Activated CD4-positive, alpha-beta T cell treated with anti-CD3 and anti-CD28 coated beads, Interleukin-2, amount 50 U/mL, for 4 hours (primary cell): Measurements from ENCODE around the gene STPG2.
"Not testable (repeated sequence)": the region's sequence is repeated elsewhere in the genome, so short reads cannot be mapped to it uniquely, and the experiment has no call there.

ENCODE experiments used
- DNase-seq, 2 experiments: peaks; one replicate each; pipeline ENCODE4 v3.0.0-alpha.2; 2020

The STPG2 gene

GRCh38 chr4:97605932-97606331 is 537.3 kb downstream of the STPG2 start:
- no peak for DNase-seq

DNA sequence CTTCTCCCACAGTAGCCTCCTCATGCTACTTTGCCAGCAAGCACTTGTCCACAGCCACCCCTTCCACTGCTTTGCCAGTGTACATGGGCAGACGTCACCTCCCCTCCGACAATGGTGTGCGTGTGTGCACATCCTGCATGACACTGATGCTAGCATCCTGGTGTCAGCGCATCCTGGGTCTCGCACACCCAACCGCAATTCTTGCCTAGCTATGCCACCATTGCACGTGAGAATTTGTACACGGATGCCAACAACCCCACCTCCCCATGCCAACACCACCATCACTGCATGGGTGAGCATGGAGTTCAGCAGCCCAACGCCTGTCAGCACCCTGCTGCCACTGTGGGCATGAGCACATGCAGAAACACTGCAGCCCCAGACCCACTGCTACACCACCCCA is 550.0 kb downstream of the STPG2 start:
- DNase-seq: no peak

GRCh38 chr4:97590266-97590665 is 553.0 kb downstream of the STPG2 start:
- DNase-seq: no peak

DNA sequence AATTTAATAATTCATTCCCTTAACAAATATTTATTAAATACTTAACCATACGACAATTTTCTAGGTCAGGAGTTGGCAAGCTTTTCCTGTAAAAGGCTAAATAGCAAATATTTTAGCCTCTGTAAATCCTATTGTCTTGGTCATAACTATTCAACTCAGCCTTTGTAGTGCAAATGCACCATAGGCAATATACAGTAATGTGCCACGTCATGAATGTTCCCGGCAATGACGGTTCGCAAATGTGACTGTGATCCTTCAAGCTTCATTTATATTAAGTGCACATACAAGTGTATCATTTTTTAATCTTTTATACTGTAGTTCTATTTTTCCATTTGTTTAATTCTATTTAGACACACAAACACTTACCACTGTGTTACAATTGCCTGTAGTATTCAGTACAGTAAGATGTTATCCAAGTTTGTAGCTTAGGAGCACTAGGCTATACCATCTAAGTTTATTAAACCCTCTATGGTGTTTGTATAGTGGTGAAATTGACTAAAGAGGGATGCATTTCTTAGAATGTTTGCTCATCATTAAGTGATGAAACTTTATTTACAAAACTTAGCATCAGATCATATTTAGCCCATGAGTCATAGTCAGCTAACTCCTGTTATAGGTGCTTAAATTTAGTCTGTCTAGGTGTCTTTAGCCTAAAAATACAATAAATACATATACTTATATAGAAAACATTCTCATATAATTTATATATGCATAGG is 553.6 kb downstream of the STPG2 start:
- DNase-seq: no peak

- DNase-seq: no peak
Observed at GRCh38 chr4:97587912-97588311, 555.4 kb downstream of the STPG2 start.

DNA sequence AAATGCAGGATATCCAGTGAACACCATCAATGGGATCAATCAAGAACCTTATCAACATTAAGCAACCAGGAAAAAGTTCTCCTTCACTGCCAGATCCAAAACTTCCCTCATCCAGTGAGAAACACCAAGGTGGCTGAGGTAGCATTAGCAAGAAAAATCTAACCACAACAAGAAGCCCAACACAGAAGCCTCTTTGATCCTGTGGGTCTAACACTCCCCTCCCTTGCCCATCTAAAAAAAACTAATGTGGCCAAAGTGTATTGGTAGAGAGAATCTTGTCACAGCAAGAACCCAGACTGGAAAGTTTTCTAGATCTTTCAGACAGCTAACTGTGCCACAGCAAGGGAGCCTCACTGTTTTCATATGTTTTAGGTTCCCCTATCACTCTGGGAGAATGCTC is 558.0 kb downstream of the STPG2 start:
- no peak for DNase-seq

GRCh38 chr4:97582890-97583289 is 560.4 kb downstream of the STPG2 start:
- DNase-seq: no peak

- no peak for DNase-seq
Observed at GRCh38 chr4:97577004-97577403, 566.3 kb downstream of the STPG2 start.

GRCh38 chr4:97560009-97560408 is 583.3 kb downstream of the STPG2 start:
- no peak for DNase-seq

GRCh38 chr4:97558204-97558778 is 585.0 kb downstream of the STPG2 start:
- no peak for DNase-seq

- DNase-seq: not testable (repeated sequence)
Observed at GRCh38 chr4:97550637-97551036, 592.6 kb downstream of the STPG2 start.

DNA sequence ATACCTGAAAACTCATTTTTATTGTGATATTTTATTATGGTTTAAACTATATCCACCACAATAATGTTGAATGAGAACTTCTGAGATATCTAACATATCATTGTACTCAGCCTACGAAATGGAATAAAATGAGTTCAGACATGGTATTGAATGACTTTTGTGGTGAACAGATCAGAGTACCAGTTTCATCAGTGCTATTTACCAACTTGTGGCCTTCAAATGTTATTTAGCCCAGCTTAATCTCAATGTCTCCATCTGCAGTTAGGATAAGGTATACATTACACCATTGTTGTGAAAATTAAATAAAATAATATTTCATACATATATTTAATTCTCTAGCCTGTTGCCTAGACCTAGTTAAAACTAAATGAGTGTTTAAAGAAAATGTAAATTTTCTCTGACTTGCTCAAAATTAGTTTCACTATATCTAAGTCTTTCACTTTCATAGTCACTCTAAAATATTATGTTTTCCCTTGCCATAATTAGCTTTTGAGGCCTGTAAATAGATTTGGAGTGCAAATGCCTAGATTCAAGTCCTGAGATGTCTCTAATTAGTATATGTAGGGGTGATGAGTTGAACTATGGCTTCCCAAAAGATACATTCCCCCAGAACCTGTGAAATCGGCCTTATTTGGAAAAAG is 594.2 kb downstream of the STPG2 start:
- DNase-seq: no peak

DNA sequence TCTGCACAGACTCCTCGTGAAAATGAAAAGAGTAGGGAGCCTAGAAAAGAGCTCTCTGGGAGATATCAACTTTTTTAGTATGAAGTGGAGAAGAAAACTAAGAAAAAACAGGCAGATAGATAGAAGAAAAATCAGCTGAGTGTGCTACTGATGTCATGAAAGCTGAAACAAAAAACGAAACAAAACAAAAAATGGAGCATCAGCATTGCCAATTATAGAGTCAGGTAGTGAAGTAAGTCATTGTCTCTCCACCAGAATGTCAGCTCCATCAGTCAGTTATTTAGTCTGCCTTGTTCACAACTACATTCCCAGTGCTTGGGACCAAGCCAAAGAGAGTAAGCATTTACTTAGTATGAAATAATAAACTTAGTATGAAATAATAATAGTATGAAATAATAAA is 595.1 kb downstream of the STPG2 start:
- DNase-seq: no peak

- no peak for DNase-seq
Observed at GRCh38 chr4:97531351-97531750, 611.9 kb downstream of the STPG2 start.

- no peak for DNase-seq
Observed at GRCh38 chr4:97530676-97531075, 612.6 kb downstream of the STPG2 start.

GRCh38 chr4:97525236-97525635 is 618.0 kb downstream of the STPG2 start:
- DNase-seq: no peak

- no peak for DNase-seq
Observed at GRCh38 chr4:97517939-97518338, 625.3 kb downstream of the STPG2 start.

DNA sequence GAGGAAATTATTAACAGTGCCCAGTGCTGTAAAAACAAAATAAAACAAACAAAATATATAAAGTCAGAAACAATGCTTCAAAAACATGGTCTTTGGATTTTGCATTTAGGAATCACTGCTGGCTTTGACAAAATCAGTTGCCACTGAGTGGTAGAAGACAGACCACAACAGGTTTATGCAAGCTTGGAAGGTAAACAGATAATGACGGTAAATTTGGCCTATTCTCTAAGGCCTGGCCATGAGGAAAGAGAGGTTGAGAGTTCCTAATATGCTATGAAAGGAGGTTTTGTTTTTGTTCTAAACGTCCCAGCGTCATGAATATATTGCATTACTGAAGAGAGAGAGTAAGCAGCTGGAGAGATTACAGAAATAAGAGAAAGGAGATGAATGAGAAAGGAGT is 629.4 kb downstream of the STPG2 start:
- no peak for DNase-seq
